ENCODE results near the gene IGSF21.

The IGSF21 gene

GRCh38 chr1:18100060-18100459 is 7.5 kb upstream of the IGSF21 start:
- Histone ChIP-seq H3K36me3 (ENCODE audit: insufficient read depth, low read length) (no peaks in the 10 kb centered on the region), H3K27ac (ENCODE audit: low read depth, low read length) (no peak overlapping the region), H3K27me3 (ENCODE audit: control insufficient read depth in 1 of 2, insufficient read depth in 2 of 2, low read length in 2 of 2) (peaks cover 0 to 13% of the 10 kb centered on the region in 2 donors), H3K4me3 (ENCODE audit: low read depth in 1 of 2, low read length in 2 of 2) (no peak overlapping the region), H3K9me3 (ENCODE audit: low read length) (no peaks in the 10 kb centered on the region), H3K4me1 (ENCODE audit: insufficient read depth, low read length) (no peaks in the 10 kb centered on the region), H3K9ac (ENCODE audit: low read length) (no peak overlapping the region)

GRCh38 chr1:18100491-18101063 is 7.0 kb upstream of the IGSF21 start:
- Histone ChIP-seq H3K9me3 (ENCODE audit: low read length) (no peaks in the 10 kb centered on the region), H3K36me3 (ENCODE audit: insufficient read depth, low read length) (no peaks in the 10 kb centered on the region), H3K9ac (ENCODE audit: low read length) (no peak overlapping the region), H3K4me3 (ENCODE audit: low read depth in 1 of 2, low read length in 2 of 2) (no peak overlapping the region), H3K4me1 (ENCODE audit: insufficient read depth, low read length) (no peaks in the 10 kb centered on the region), H3K27me3 (ENCODE audit: control insufficient read depth in 1 of 2, insufficient read depth in 2 of 2, low read length in 2 of 2) (peaks cover 0 to 18% of the 10 kb centered on the region in 2 donors), H3K27ac (ENCODE audit: low read depth, low read length) (no peak overlapping the region)

GRCh38 chr1:18101508-18101907 is 6.1 kb upstream of the IGSF21 start:
- no peak overlapping the region for H3K27ac ChIP-seq (ENCODE audit: low read depth, low read length)
- H3K4me3 ChIP-seq (ENCODE audit: low read depth in 1 of 2, low read length in 2 of 2), result no peak overlapping the region
- no peak overlapping the region for H3K9ac ChIP-seq (ENCODE audit: low read length)
- no peaks in the 10 kb centered on the region for H3K4me1 ChIP-seq (ENCODE audit: insufficient read depth, low read length)
- peaks cover 9 to 27% of the 10 kb centered on the region in 2 donors for H3K27me3 ChIP-seq (ENCODE audit: control insufficient read depth in 1 of 2, insufficient read depth in 2 of 2, low read length in 2 of 2)
- no peaks in the 10 kb centered on the region for H3K9me3 ChIP-seq (ENCODE audit: low read length)
- no peaks in the 10 kb centered on the region for H3K36me3 ChIP-seq (ENCODE audit: insufficient read depth, low read length)

GRCh38 chr1:18103788-18104421 is 3.7 kb upstream of the IGSF21 start:
- Histone ChIP-seq H3K4me3 (ENCODE audit: low read depth in 1 of 2, low read length in 2 of 2) (no peak overlapping the region), H3K4me1 (ENCODE audit: insufficient read depth, low read length) (peaks cover 5% of the 10 kb centered on the region), H3K9me3 (ENCODE audit: low read length) (no peaks in the 10 kb centered on the region), H3K9ac (ENCODE audit: low read length) (no peak overlapping the region), H3K27me3 (ENCODE audit: control insufficient read depth in 1 of 2, insufficient read depth in 2 of 2, low read length in 2 of 2) (peaks cover 27 to 40% of the 10 kb centered on the region in 2 donors), H3K27ac (ENCODE audit: low read depth, low read length) (no peak overlapping the region), H3K36me3 (ENCODE audit: insufficient read depth, low read length) (no peaks in the 10 kb centered on the region)

GRCh38 chr1:18104546-18105100 is 3.0 kb upstream of the IGSF21 start:
- no peak overlapping the region for H3K27ac ChIP-seq (ENCODE audit: low read depth, low read length)
- H3K27me3 ChIP-seq (ENCODE audit: control insufficient read depth in 1 of 2, insufficient read depth in 2 of 2, low read length in 2 of 2), result peaks cover 34 to 47% of the 10 kb centered on the region in 2 donors
- no peaks in the 10 kb centered on the region for H3K9me3 ChIP-seq (ENCODE audit: low read length)
- H3K9ac ChIP-seq (ENCODE audit: low read length), result no peak overlapping the region
- H3K4me3 ChIP-seq (ENCODE audit: low read depth in 1 of 2, low read length in 2 of 2), result no peak overlapping the region
- no peaks in the 10 kb centered on the region for H3K36me3 ChIP-seq (ENCODE audit: insufficient read depth, low read length)
- peaks cover 11% of the 10 kb centered on the region for H3K4me1 ChIP-seq (ENCODE audit: insufficient read depth, low read length)

GRCh38 chr1:18105196-18105595 is 2.4 kb upstream of the IGSF21 start:
- H3K9me3 ChIP-seq (ENCODE audit: low read length), result no peaks in the 10 kb centered on the region
- H3K4me3 ChIP-seq (ENCODE audit: low read depth in 1 of 2, low read length in 2 of 2), result no peak overlapping the region
- peaks cover 15% of the 10 kb centered on the region for H3K4me1 ChIP-seq (ENCODE audit: insufficient read depth, low read length)
- H3K27me3 ChIP-seq (ENCODE audit: control insufficient read depth in 1 of 2, insufficient read depth in 2 of 2, low read length in 2 of 2), result peaks cover 38 to 53% of the 10 kb centered on the region in 2 donors
- H3K36me3 ChIP-seq (ENCODE audit: insufficient read depth, low read length), result no peaks in the 10 kb centered on the region
- H3K27ac ChIP-seq (ENCODE audit: low read depth, low read length), result no peak overlapping the region
- no peak overlapping the region for H3K9ac ChIP-seq (ENCODE audit: low read length)

- Histone ChIP-seq H3K9ac (ENCODE audit: low read length) (no peak overlapping the region), H3K4me1 (ENCODE audit: insufficient read depth, low read length) (peaks cover 20% of the 10 kb centered on the region), H3K36me3 (ENCODE audit: insufficient read depth, low read length) (no peaks in the 10 kb centered on the region), H3K27ac (ENCODE audit: low read depth, low read length) (no peak overlapping the region), H3K9me3 (ENCODE audit: low read length) (no peaks in the 10 kb centered on the region), H3K4me3 (ENCODE audit: low read depth in 1 of 2, low read length in 2 of 2) (peak overlapping the region in 1 of 2 donors; percentile 8), H3K27me3 (ENCODE audit: control insufficient read depth in 1 of 2, insufficient read depth in 2 of 2, low read length in 2 of 2) (peaks cover 38 to 73% of the 10 kb centered on the region in 2 donors)
These were observed 880 bp downstream of the IGSF21 start for GRCh38 chr1:18108299-18109057.

GRCh38 chr1:18109058-18109755 is 1.6 kb downstream of the IGSF21 start:
- Histone ChIP-seq H3K27me3 (ENCODE audit: control insufficient read depth in 1 of 2, insufficient read depth in 2 of 2, low read length in 2 of 2) (peaks cover 38 to 73% of the 10 kb centered on the region in 2 donors), H3K9ac (ENCODE audit: low read length) (no peak overlapping the region), H3K9me3 (ENCODE audit: low read length) (no peaks in the 10 kb centered on the region), H3K36me3 (ENCODE audit: insufficient read depth, low read length) (no peaks in the 10 kb centered on the region), H3K4me3 (ENCODE audit: low read depth in 1 of 2, low read length in 2 of 2) (peak overlapping the region; percentile 3 to 8), H3K4me1 (ENCODE audit: insufficient read depth, low read length) (peaks cover 20% of the 10 kb centered on the region), H3K27ac (ENCODE audit: low read depth, low read length) (no peak overlapping the region)

GRCh38 chr1:18109756-18110597 is 2.4 kb downstream of the IGSF21 start:
- H3K9ac ChIP-seq (ENCODE audit: low read length), result no peak overlapping the region

GRCh38 chr1:18110598-18110939 is 3.0 kb downstream of the IGSF21 start:
- Histone ChIP-seq H3K27me3 (ENCODE audit: control insufficient read depth in 1 of 2, insufficient read depth in 2 of 2, low read length in 2 of 2) (peaks cover 38 to 61% of the 10 kb centered on the region in 2 donors), H3K4me1 (ENCODE audit: insufficient read depth, low read length) (peaks cover 20% of the 10 kb centered on the region), H3K27ac (ENCODE audit: low read depth, low read length) (no peak overlapping the region), H3K36me3 (ENCODE audit: insufficient read depth, low read length) (no peaks in the 10 kb centered on the region), H3K9ac (ENCODE audit: low read length) (no peak overlapping the region), H3K4me3 (ENCODE audit: low read depth in 1 of 2, low read length in 2 of 2) (peak overlapping the region; percentile 3 to 32), H3K9me3 (ENCODE audit: low read length) (no peaks in the 10 kb centered on the region)

More at GRCh38 chr1:18109756-18110597, 2.4 kb downstream of the IGSF21 start:
- Histone ChIP-seq H3K9me3 (ENCODE audit: low read length) (no peaks in the 10 kb centered on the region), H3K4me3 (ENCODE audit: low read depth in 1 of 2, low read length in 2 of 2) (peak overlapping the region; percentile 3 to 32), H3K4me1 (ENCODE audit: insufficient read depth, low read length) (peaks cover 20% of the 10 kb centered on the region), H3K27ac (ENCODE audit: low read depth, low read length) (no peak overlapping the region), H3K27me3 (ENCODE audit: control insufficient read depth in 1 of 2, insufficient read depth in 2 of 2, low read length in 2 of 2) (peaks cover 38 to 67% of the 10 kb centered on the region in 2 donors), H3K36me3 (ENCODE audit: insufficient read depth, low read length) (no peaks in the 10 kb centered on the region)

Measured in muscle layer of colon (tissue), 2 donors.